Activated CD4-positive, alpha-beta T cell treated with anti-CD3 and anti-CD28 coated beads, Interleukin-2, amount 50 U/mL, for 4 hours (primary cell): Measurements from ENCODE around the gene SLC16A12.
"Not testable (repeated sequence)": the region's sequence is repeated elsewhere in the genome, so short reads cannot be mapped to it uniquely, and the experiment has no call there.

Experiments used
- DNase-seq, 2 experiments: peaks; one replicate each; pipeline ENCODE4 v3.0.0-alpha.2; 2020

SLC16A12 gene

DNA sequence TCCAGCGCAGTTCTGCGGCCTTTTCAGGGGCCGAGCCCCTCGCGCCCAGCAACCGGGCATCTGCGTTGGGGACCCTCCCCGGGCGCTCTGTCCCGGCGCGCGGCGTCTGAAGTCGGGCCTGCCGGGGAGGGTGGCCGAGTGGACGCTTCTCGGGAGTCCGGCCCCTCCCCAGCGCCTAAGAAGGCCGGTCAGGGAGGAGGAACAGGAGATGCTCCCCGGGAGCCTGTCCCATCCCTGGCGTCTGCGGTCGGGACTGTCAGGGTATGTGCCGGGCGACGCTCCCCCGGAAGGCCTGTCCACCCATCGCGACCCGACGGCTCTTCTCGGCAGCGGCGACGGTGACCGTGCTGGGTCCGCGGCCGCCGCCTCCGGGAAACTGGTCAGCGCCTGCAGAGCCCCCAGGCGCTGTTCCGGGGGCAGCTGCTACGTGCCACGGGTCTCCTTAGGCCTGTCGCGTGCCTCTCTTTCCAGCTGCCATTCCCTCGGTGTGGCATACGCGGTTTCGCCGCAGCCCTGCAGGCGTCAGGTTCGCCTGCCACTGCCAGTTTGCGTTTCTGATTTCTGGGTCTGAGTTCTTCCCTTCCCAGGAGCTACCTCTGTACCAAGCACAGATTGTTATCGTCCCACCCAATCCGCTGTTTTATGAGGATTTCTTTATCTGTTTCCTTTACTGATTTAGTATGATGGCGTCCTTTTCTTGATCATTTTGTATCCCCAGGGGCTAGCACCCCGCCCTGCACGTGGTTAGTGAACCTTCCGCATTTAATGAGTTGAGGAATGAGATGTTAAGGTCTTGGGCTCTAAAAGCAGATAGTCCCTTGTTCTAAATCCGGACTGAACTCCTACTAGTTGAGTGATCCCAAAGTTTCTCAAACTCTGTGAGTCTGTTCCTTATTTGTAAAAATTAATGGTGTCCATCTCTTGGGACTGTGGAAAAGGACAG lies 120.2 kb downstream of the SLC16A12 start:
- DNase-seq = peak; percentile 29 to 30

DNA sequence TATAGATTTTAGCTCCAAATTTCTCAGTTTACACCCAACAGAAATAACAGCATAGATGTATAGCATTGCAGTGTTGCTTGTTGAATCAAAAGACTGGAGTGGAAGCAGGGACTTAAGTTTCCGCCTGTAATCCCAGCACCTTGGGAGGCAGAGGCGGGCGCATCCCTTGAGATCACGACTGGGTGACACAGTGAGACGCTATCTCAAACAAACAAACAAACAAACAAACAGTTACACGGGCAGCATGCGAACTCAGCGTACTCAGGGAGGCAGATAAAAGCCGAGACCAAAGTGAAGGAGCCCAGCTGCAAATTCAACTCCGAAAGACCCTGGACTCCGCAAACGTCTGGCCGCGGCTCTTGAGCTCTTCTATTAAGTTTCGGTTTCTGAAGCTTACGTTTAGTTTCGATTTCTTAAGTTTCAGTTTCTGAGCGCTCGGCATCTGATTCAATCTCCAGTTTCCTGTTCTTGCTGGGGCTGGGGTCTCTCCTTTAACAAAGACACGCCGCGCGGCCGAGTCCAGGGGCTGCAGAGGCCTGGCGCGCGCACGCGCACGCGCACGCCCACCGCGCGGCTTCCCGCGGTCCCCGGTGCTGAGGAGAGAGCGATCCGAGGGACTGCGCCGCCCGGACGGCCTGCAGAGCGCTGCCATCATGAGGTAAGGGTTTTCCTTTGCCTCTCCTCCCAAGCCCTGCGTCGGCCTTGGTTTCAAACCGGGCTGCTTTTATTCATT lies 121.1 kb downstream of the SLC16A12 start, which contains the start of gene IFIT5:
IFIT5 (plus strand) TSS at position 423 of the 733 bp plus-strand sequence; CDS start at position 654, 231 bp downstream.
- DNase-seq = peak; percentile 47 to 48

DNA sequence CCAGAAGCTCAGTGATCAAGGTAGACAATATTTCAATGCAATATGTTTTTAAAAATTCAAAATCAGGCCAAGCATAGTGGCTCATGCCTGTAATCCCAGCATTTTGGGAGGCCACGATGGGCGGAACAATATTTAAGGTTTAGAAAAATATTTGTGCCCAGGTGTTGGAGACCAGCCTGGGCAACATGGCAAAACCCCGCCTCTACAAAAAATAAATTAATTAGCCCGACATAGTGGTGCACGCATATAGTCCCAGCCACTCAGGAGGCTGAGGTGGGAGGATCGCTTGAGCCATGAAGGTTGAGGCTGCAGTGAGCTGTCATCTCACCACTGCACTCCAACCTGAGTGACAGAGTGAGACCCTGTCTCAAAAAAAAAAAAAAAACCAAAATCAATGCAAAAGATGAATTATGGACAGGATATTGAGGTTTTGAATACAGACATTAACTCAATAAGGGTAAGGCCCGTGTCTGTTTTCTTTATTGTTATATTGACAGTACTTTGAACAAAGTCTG lies 121.9 kb downstream of the SLC16A12 start:
- DNase-seq = no peak

DNA sequence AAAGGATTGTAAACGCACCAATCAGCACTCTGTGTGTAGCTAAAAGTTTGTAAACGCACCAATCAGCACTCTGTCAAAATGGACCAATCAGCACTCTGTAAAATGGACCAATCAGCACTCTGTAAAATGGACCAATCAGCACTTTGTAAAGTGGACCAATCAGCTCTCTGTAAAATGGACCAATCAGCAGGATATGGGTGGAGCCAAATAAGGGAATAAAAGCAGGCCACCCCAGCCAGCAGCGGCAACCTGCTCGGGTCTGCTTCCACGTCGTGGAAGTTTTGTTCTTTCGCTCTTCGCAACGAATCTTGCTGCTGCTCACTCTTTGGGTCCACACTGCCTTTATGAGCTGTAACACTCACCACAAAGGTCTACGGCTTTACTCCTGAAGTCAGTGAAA lies 123.1 kb downstream of the SLC16A12 start:
- DNase-seq = peak; percentile 12 to 22

- not testable (repeated sequence) for DNase-seq
Measured at GRCh38 chr10:89411135-89411534, 124.3 kb downstream of the SLC16A12 start.

- not testable (repeated sequence) for DNase-seq
Measured at GRCh38 chr10:89410551-89410950, 124.8 kb downstream of the SLC16A12 start.

DNA sequence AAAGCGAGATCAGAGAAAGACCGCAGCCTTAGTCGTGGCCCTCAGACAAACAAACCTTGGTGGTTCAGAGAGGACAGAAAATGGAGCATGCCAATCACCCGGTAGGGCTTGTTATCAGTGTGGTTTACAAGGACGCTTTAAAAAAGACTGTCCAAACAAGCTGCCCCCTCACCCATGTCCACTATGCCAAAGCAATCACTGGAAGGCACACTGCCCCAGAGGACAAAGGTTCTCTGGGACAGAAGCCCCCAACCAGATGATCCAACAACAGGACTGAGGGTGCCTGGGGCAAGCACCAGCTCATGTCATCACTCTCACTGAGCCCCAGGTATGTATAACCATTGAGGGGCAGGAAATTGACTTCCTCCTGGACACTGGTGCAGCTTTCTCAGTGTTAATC lies 126.1 kb downstream of the SLC16A12 start:
- not testable (repeated sequence) for DNase-seq

GRCh38 chr10:89407792-89408191 lies 127.6 kb downstream of the SLC16A12 start:
- not testable (repeated sequence) for DNase-seq

DNA sequence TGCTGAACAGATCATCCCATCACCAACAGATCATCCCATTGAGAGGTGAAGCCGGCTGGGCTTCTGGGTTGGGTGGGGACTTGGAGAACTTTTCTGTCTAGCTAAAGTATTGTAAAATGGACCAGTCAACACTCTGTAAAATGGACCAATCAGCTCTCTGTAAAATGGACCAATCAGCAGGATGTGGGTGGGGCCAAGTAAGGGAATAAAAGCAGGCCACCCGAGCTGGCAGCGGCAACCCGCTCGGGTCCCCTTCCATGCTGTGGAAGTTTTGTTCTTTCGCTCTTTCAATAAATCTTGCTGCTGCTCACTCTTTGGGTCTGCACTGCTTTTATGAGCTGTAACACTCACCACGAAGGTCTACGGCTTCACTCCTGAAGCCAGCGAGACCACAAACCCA lies 129.2 kb downstream of the SLC16A12 start:
- DNase-seq = not testable (repeated sequence)

DNA sequence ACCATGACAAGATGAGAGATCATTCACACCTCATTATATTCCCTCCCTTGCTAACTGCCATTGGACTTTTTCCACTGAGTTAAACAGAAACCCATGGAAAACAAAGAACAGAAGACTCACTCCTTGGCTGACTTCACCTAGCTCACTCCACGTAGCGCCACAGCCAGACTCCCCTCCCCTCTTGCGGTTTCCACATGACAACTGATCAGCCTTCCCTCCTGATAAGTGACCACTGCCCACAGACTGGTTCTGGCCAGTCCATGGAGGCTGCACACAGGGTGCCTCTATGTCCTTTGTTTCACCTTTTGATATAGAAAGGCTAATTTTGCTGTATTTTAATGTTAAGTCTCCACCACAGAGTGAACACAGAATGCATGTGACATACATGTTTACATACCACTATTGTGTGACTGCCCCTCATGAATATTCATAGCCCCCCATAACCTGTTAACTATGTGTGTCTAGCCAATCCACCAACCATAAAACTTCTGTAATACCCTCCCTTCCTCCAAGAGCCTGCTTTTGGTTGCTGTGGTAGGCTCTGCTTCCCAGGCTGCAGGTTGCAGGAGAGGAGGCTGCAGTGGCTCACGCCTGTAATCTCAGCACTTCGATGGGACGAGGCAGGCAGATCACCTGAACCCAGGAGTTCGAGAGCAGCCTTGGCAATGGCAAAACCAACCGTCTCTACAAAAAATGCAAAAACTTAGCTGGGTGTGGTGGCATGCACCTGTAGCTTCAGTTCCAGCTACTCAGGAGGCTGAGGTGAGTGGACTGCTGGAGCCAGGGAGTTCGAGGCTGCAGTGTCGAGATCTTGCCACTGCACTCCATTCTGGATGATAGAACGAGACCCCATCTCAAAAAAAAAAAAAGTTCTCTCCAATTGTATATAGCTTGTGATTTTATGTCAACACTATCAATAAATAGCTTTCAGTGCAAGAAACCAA lies 131.0 kb downstream of the SLC16A12 start:
- no peak for DNase-seq

DNA sequence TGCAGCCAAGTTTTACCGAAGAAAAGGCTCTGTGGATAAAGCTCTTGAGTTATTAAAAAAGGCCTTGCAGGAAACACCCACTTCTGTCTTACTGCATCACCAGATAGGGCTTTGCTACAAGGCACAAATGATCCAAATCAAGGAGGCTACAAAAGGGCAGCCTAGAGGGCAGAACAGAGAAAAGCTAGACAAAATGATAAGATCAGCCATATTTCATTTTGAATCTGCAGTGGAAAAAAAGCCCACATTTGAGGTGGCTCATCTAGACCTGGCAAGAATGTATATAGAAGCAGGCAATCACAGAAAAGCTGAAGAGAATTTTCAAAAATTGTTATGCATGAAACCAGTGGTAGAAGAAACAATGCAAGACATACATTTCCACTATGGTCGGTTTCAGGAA lies 132.4 kb downstream of the SLC16A12 start:
- no peak for DNase-seq

DNA sequence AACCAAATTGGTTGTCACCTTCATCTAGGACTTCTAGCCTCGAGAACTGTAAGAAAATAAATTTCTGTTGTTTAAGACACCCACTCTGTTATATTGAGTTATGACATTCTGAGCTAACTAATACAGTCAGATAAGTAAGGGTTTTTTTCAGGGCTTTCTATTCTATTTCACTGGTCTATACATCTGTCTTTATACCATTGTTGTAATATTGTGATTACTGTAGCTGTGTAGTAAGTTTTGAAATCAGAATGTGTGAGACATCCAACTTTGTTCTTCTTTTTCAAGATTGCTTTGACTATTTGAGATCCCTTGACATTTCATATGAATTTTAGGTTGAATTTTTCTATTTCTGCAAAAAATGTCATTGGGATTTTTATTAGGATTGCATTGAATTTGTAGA lies 135.4 kb downstream of the SLC16A12 start:
- DNase-seq = no peak

DNA sequence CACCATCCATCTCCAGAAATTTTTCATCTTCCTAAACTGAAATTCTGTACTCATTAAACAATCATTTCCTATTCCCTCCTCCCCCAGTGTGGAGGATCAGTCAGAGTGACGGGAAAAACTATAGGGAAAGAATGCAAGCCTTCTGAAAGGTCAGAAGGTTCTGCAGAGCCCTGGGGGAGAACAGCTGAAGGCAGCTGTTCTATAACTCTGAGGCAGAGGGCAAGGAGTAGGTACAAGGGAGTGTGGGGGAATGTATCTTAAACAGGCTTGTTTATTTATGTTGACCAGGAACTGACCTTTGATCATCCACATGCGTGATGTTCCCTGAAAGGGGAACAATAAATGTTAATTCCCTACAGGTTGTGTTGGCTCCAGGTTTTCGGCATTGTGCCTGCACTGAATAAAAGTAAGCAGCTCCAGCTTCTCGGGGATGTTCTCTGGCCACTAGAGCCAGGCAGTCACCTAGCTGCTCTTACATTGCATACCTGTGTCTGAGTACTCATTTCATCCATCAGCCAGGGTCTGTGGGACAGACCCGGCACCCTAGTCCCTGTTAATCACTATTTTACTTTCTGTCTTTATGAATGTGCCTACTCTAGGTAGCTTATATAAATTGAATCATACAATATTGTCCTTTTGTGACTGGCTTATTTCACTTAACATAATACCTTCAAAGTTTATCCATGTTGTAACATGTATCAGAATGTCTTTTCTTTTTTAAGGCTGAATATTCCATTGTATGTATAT lies 137.2 kb downstream of the SLC16A12 start:
- DNase-seq = no peak

- no peak for DNase-seq
Measured at GRCh38 chr10:89395141-89395540, 140.3 kb downstream of the SLC16A12 start.

DNA sequence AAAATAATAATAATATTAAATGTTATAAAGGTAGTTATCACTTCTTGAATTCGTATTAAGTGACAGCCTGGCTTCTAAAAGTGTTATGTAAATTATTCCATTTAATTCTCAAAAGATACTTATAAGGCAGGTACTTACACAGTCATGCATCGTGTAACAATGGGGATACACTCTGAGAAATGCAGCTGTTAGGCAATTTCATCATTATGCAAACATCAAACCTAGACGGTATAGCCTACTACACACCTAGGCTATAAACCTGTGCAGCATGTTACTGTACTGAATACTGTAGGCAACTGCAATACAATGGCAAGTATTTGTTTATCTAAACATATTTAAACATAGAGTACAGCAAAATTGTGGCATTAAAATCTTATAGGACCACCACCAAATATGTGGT lies 141.5 kb downstream of the SLC16A12 start:
- no peak for DNase-seq

GRCh38 chr10:89392974-89393373 lies 142.4 kb downstream of the SLC16A12 start:
- no peak for DNase-seq

DNA sequence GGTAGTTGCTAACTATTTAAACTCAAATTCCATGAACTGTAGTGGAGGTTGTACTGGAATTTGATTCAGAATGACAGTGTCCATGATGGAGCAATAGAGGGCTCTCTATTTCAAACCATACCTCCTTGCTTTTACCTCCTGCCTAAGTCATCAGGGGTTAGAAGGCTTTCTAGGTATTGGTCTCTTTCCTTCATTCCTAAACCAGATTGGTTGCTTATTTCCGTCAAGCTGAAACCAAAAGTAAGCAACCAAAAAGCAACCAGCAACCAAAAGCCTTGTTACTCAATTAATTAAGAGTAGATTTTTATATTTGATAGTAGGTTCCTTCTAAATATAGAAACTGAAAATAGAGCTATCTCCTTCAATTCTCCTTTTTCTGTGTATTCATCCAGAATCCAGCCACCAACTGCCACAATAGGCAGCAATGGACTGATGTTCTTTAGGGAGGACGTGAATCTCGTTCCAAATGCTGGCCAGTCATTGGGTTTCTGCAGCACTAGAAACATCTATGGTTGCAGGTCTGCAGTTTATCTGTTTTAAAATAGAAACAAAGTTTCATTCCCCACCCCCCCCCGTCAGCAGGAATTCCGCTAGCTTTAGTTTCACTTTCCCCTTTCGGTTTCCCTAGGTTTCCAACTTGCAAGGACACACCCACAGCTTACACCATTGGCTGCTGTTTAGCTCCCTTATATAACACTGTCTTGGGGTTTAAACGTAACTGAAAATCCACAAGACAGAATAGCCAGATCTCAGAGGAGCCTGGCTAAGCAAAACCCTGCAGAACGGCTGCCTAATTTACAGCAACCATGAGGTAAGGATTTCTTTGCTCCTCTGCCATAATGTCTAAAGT lies 143.3 kb downstream of the SLC16A12 start, which contains the start of gene IFIT1:
IFIT1 (plus strand) TSS at position 717 of the 850 bp plus-strand sequence; CDS start at position 807, 90 bp downstream.
- DNase-seq = peak; percentile 27 to 34

GRCh38 chr10:89391226-89391576 lies 144.2 kb downstream of the SLC16A12 start:
- DNase-seq = not testable (repeated sequence)

DNA sequence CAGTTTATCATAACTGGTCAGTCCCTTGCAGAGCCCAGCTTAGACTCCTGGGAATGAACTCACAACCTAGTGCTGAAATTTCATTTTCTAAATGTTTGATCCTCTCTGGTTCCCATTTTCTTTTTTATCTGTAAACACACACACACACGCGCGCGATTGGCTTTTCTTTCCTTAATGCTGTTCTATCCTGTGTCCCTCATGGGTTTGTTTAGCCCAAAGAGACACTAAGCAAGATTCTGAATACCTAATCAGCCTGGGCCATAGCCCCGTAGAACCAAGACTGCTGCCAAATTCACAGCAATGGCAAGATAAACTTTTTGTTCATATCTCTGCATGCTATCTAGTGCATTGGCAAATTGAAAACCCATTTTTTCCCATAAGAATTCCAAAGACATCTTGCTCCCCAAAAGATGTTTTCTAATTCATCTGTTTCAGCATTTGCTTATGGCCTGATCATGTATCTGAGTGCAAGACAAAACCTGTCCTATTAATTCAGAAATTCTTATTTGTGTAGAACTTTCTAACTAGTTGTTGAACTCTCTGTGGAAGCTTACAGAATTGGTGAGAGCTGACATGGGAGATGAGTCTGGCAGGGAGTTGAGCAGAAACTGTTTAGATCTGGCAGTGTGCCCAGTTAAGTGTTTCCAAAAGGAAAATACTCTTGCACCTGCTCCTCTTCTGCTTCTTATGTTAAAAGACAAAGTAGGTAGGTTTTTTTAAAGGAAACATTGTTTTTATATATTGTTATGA lies 144.7 kb downstream of the SLC16A12 start:
- no peak for DNase-seq

GRCh38 chr10:89389254-89389653 lies 146.1 kb downstream of the SLC16A12 start:
- no peak for DNase-seq
